ENCODE results near the gene ATXN8OS. TPM values are rescaled to one million over a fixed set of nuclear protein-coding genes. Genes with fewer than 3 reads are reported as not detected.

Gene ATXN8OS
- total RNA-seq, 1 donor from 2014 or later = not detected

Other genes starting within 250 kb of the ATXN8OS start
- gene KLHL1, start 626 bp downstream of the ATXN8OS start, total RNA-seq = not detected

All from mesenteric fat pad (tissue), 1 donor.